OCI-LY1 (cell line): ENCODE results near the gene VASP.

Experiments
- CTCF ChIP-seq: fragments of 200-600 bp; sonication (generic), shearing (Covaris generic); IDR thresholded peaks from 2 replicates; pipeline ENCODE4 v1.5.1; 2017; ENCODE audit warnings: mild to moderate bottlenecking, antibody characterized with exemption, low read length, moderate library complexity, mixed read lengths
- EZH2 ChIP-seq: fragments of 200-600 bp; sonication (generic), shearing (Covaris generic); IDR thresholded peaks from 2 replicates; pipeline ENCODE4 v1.8.0; 2017; ENCODE audit warnings: borderline replicate concordance, mixed run types, mild to moderate bottlenecking, antibody characterized with exemption, low read length, moderate library complexity, mixed read lengths

- TF ChIP-seq CTCF = no peak
- TF ChIP-seq EZH2 = no peak
These were observed 42.3 kb upstream of the VASP start for GRCh38 chr19:45464852-45465441.
